Activated T-cell treated with anti-CD3 and anti-CD28 coated beads, Interleukin-2, amount 50 U/mL, for 72 hours (primary cell): Measurements from ENCODE around the gene EIF1AD. TPM values are rescaled to one million over a fixed set of nuclear protein-coding genes. Genes with fewer than 3 reads are reported as not detected.
A peak's percentile ranks its signal among the peaks of the same experiment; 100 is the strongest.

Experiments
- ATAC-seq, 2 donors: fragments of 150-1000 bp; cut with Tn5 transposase; replicated peaks in 1 of 2; 2 replicates each; pipeline ENCODE4 v1.10.0; 2021; ENCODE audit warnings: moderate library complexity in 2 of 2, mild to moderate bottlenecking in 1 of 2
- DNase-seq, 2 donors: peaks; one replicate each; pipeline ENCODE4 v3.0.0; 2021 to 2022; ENCODE audit warnings: mixed read lengths in 1 of 2
- H3K27ac Mint-ChIP-seq: one replicate; pipeline ENCODE4 v1.8.0; 2022; ENCODE audit warnings: mild to moderate bottlenecking, moderate library complexity, mixed read lengths
- H3K27me3 Mint-ChIP-seq: one replicate; pipeline ENCODE4 v1.8.0; 2022; ENCODE audit warnings: low read depth, mixed read lengths
- H3K36me3 Mint-ChIP-seq, 2 donors: one replicate each; pipeline ENCODE4 v1.8.0; 2022; ENCODE audit warnings: mixed read lengths in 2 of 2, mild to moderate bottlenecking in 1 of 2; ENCODE audit not compliant: insufficient read depth in 2 of 2
- H3K4me1 Mint-ChIP-seq: one replicate; pipeline ENCODE4 v1.8.0; 2022; ENCODE audit warnings: low read depth, mixed read lengths
- H3K4me3 Mint-ChIP-seq, 2 donors: one replicate each; pipeline ENCODE4 v1.8.0; 2022; ENCODE audit warnings: mild to moderate bottlenecking in 2 of 2, mixed read lengths in 2 of 2, moderate library complexity in 2 of 2
- H3K9me3 Mint-ChIP-seq, 2 donors: one replicate each; pipeline ENCODE4 v1.8.0; 2022; ENCODE audit warnings: mixed read lengths in 2 of 2
- total RNA-seq, 2 donors: library from RNA; stranded (reverse); gene quantifications; one replicate each; pipeline ENCODE4 v1.2.3, GENCODE V29; 2022

The EIF1AD gene
- total RNA-seq, 2 donors from 2014 or later: 39.1 to 40.8 TPM

GRCh38 chr11:65981101-65981740, 20.7 kb downstream of the EIF1AD start:
- DNase-seq: no peak
- Mint-ChIP-seq H3K27me3 (no peaks in the 10 kb centered on the region), H3K9me3 (no peaks in the 10 kb centered on the region), H3K27ac (no peak overlapping the region), H3K4me3 (no peak overlapping the region), H3K4me1 (no peaks in the 10 kb centered on the region), H3K36me3 (peaks cover 1 to 5% of the 10 kb centered on the region in 2 donors)
- no peak for ATAC-seq

DNA sequence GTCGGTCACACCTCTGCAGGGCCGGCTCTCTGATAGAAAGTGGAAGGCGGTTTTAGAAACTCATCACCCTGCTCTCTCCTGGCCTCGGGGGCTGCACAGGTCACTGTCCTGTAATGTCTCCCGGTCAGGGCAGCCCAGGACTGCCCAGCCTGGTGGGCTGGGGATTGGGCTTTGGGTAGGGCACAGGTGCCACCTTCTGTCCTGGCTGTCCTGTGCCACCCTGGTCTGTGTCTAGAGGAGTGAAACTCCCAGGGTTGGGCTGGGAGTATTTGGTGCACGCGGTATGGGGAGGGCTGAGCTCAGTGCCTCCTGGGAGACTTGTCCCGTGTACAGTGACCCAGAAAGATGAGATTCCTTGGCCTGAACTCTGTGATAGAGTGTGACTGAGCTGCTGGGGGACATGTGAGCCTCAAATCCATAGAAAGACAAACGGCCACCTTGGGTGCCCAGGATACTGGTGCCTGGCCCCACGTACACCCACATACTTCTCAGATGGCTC, 22.6 kb downstream of the EIF1AD start:
- ATAC-seq (no peak), DNase-seq (no peak)
- H3K36me3 Mint-ChIP-seq: peaks cover 1 to 11% of the 10 kb centered on the region in 2 donors
- H3K27me3 Mint-ChIP-seq: no peaks in the 10 kb centered on the region
- H3K4me3 Mint-ChIP-seq: no peak overlapping the region
- H3K4me1 Mint-ChIP-seq: peaks cover 5% of the 10 kb centered on the region
- H3K9me3 Mint-ChIP-seq: no peaks in the 10 kb centered on the region
- H3K27ac Mint-ChIP-seq: peak overlapping the region; percentile 33

GRCh38 chr11:65978391-65979238, 23.3 kb downstream of the EIF1AD start:
- Mint-ChIP-seq H3K9me3 (no peaks in the 10 kb centered on the region), H3K36me3 (peaks cover 1 to 12% of the 10 kb centered on the region in 2 donors), H3K4me1 (peaks cover 5% of the 10 kb centered on the region), H3K4me3 (no peak overlapping the region), H3K27me3 (no peaks in the 10 kb centered on the region), H3K27ac (peak overlapping the region; percentile 33)
- no peak for DNase-seq
- ATAC-seq: no peak

- no peak for ATAC-seq
- Mint-ChIP-seq H3K36me3 (peaks cover 4 to 19% of the 10 kb centered on the region in 2 donors), H3K9me3 (no peaks in the 10 kb centered on the region), H3K27me3 (no peaks in the 10 kb centered on the region), H3K4me1 (peaks cover 5% of the 10 kb centered on the region), H3K27ac (no peak overlapping the region), H3K4me3 (no peak overlapping the region)
- no peak for DNase-seq
Measured at GRCh38 chr11:65977621-65978390, 24.2 kb downstream of the EIF1AD start.

DNA sequence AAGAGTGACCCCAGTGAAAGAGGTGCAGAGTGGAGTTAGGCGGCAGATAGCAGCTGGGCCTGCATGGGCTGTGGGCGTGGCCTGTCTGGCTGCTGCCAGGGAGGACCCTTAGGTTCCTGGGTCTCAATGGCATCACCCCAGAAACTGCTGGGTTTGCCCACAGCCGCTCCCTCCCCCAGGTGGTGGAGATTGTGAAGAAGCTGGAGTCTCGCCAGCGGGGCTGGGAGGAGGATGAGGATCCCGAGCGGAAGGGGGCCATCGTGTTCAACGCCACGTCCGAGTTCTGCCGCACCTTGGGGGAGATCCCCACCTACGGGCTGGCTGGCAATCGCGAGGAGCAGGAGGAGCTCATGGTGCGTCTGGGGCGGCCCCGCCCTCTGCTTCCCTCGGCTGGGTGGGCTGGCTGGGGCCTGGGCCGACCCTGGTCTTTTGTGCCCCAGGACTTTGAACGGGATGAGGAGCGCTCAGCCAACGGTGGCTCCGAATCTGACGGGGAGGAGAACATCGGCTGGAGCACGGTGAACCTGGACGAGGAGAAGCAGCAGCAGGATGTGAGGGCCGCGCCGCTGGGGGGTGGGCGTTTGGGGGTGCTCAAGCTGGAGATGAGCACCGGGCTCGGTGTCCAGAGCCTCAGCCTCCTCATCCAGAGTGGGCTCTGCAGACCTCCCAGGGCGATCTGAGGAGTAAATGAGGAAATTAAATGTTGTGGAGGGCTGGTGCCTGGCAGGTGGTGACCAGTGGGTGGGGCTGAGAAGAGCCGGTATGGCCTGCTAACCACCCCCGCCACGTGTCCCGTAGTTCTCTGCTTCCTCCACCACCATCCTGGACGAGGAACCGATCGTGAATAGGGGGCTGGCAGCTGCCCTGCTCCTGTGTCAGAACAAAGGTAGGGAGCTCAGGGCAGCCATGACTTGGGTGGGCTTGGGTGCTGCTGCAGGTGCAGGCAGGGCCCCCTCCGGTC, 25.5 kb downstream of the EIF1AD start:
- Mint-ChIP-seq H3K27ac (no peak overlapping the region), H3K4me1 (peaks cover 5% of the 10 kb centered on the region), H3K9me3 (no peaks in the 10 kb centered on the region), H3K27me3 (no peaks in the 10 kb centered on the region), H3K4me3 (no peak overlapping the region), H3K36me3 (peaks cover 6 to 29% of the 10 kb centered on the region in 2 donors)
- DNase-seq (no peak), ATAC-seq (no peak)

GRCh38 chr11:65975771-65976170, 26.2 kb downstream of the EIF1AD start:
- Mint-ChIP-seq H3K27ac (no peak overlapping the region), H3K4me1 (peaks cover 5% of the 10 kb centered on the region), H3K27me3 (no peaks in the 10 kb centered on the region), H3K4me3 (no peak overlapping the region), H3K9me3 (no peaks in the 10 kb centered on the region), H3K36me3 (peaks cover 6 to 29% of the 10 kb centered on the region in 2 donors)
- DNase-seq (no peak), ATAC-seq (no peak)

GRCh38 chr11:65973439-65974110, 28.4 kb downstream of the EIF1AD start:
- no peak for ATAC-seq
- H3K4me1 Mint-ChIP-seq: peaks cover 10% of the 10 kb centered on the region
- peaks cover 10 to 32% of the 10 kb centered on the region in 2 donors for H3K36me3 Mint-ChIP-seq

DNA sequence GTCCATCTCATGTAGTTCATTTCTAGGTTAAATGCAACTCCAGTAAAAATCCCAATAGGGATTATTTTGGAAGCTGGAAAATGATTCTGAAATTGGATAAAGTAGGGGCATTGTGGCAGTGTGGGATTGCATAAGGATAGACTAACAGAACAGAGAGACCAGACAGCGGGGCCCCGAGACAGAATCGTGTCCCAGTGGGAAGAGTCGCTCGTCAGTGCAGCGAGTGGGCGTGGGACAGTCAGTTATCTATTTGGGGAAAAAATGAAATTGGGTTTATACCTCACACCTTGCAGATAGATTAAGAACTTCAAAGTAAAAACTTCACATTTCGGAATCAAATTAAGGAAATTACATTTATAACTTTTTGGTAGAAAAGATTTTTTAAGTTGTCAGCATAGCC, 29.8 kb downstream of the EIF1AD start:
- H3K9me3 Mint-ChIP-seq: no peaks in the 10 kb centered on the region
- no peaks in the 10 kb centered on the region for H3K27me3 Mint-ChIP-seq
- peaks cover 10% of the 10 kb centered on the region for H3K4me1 Mint-ChIP-seq
- H3K4me3 Mint-ChIP-seq: no peak overlapping the region
- no peak overlapping the region for H3K27ac Mint-ChIP-seq
- no peak for DNase-seq
- H3K36me3 Mint-ChIP-seq: peaks cover 11 to 33% of the 10 kb centered on the region in 2 donors
- no peak for ATAC-seq

More at GRCh38 chr11:65973439-65974110, 28.4 kb downstream of the EIF1AD start:
- Mint-ChIP-seq H3K27me3 (no peaks in the 10 kb centered on the region), H3K9me3 (no peaks in the 10 kb centered on the region), H3K4me3 (no peak overlapping the region), H3K27ac (no peak overlapping the region)
- no peak for DNase-seq

- Mint-ChIP-seq H3K4me1 (peaks cover 9% of the 10 kb centered on the region), H3K27me3 (no peaks in the 10 kb centered on the region), H3K4me3 (no peak overlapping the region), H3K36me3 (peaks cover 15 to 33% of the 10 kb centered on the region in 2 donors), H3K9me3 (no peaks in the 10 kb centered on the region), H3K27ac (peak overlapping the region; percentile 13)
- DNase-seq (no peak), ATAC-seq (no peak)
Measured at GRCh38 chr11:65968600-65969482, 33.1 kb downstream of the EIF1AD start.

GRCh38 chr11:65967329-65967934, 34.5 kb downstream of the EIF1AD start:
- H3K27ac Mint-ChIP-seq: no peak overlapping the region
- no peaks in the 10 kb centered on the region for H3K27me3 Mint-ChIP-seq
- peaks cover 18 to 25% of the 10 kb centered on the region in 2 donors for H3K36me3 Mint-ChIP-seq
- ATAC-seq: no peak
- no peaks in the 10 kb centered on the region for H3K9me3 Mint-ChIP-seq
- peaks cover 23% of the 10 kb centered on the region for H3K4me1 Mint-ChIP-seq
- H3K4me3 Mint-ChIP-seq: no peak overlapping the region
- DNase-seq: no peak
